Measurements from ENCODE around the gene MAGI1.

GRCh38 chr3:65550137-65550536 is 488.6 kb downstream of the MAGI1 start:
- TF ChIP-seq EP300 (IDR thresholded peaks at IDR 0.05): no peak
- no peak for TF ChIP-seq POLR2A (IDR thresholded peaks at IDR 0.05)
